Panc1 (cell line): ENCODE measurements around the gene RFXAP. TPM values are rescaled to one million over a fixed set of nuclear protein-coding genes. Genes with fewer than 3 reads are reported as not detected.

ENCODE experiments used
- ATAC-seq: fragments of 200-7000 bp; cut with Tn5 transposase; 2 replicates; pipeline ENCODE4 v1.9.1; 2020; ENCODE audit warnings: mild to moderate bottlenecking, moderate library complexity
- BruUV-seq: library from RNA; stranded (reverse); fragments of 400-500 nt; replicated peaks from 2 replicates; lab custom pipeline; 2021; lab: Mats Ljungman, UMichigan
- CTCF ChIA-PET: fragments of 300-600 bp; sonication (Branson Sonifier 250); formaldehyde crosslinking; loops from one replicate; lab custom pipeline; 2022; ENCODE audit warnings: antibody characterized with exemption; lab: Charles Lee
- POLR2A ChIA-PET: fragments of 300-600 bp; sonication (Branson Sonifier 250); formaldehyde crosslinking; loops from one replicate; lab custom pipeline; 2022; ENCODE audit warnings: antibody characterized with exemption; lab: Charles Lee
- DNase-seq: peaks from one replicate; pipeline ENCODE4 v3.0.0-alpha.2; 2010; ENCODE audit warnings: low read depth, low spot score
- H3K27ac ChIP-seq: 2 replicates; pipeline ENCODE4 v1.5.1; 2011; ENCODE audit warnings: mild to moderate bottlenecking, low read length, inconsistent platforms
- H3K27me3 ChIP-seq: fragments of 200-500 bp; sonication (Bioruptor generic); 2 replicates; pipeline ENCODE4 v1.6.0; 2014; ENCODE audit warnings: low read length, inconsistent platforms; ENCODE audit not compliant: control insufficient read depth, insufficient read depth
- H3K36me3 ChIP-seq: fragments of 200-500 bp; sonication (Bioruptor generic); 2 replicates; pipeline ENCODE4 v1.5.1; 2014; ENCODE audit warnings: inconsistent platforms, mild to moderate bottlenecking, low read length, moderate library complexity; ENCODE audit not compliant: control insufficient read depth, insufficient read depth
- H3K4me1 ChIP-seq: 2 replicates; pipeline ENCODE4 v1.5.1; 2011; ENCODE audit warnings: inconsistent platforms, mild to moderate bottlenecking, low read length, moderate library complexity; ENCODE audit not compliant: control insufficient read depth, insufficient read depth
- H3K4me3 ChIP-seq, 2 experiments: 2 replicates each; pipeline ENCODE4 v1.5.1; 2011 to 2012; ENCODE audit warnings: low read depth in 2 of 2, low read length in 2 of 2, mild to moderate bottlenecking in 2 of 2, inconsistent platforms in 1 of 2, moderate library complexity in 1 of 2
- H3K9me3 ChIP-seq: fragments of 200-500 bp; sonication (Bioruptor generic); 2 replicates; pipeline ENCODE4 v1.5.1; 2014; ENCODE audit warnings: low read depth, mild to moderate bottlenecking, inconsistent platforms, low read length, moderate library complexity; ENCODE audit not compliant: control insufficient read depth, insufficient read depth
- POLR2AphosphoS5 ChIP-seq: IDR thresholded peaks from 2 replicates; pipeline ENCODE4 v1.6.1; 2012; ENCODE audit warnings: mild to moderate bottlenecking, low read depth, low read length, moderate library complexity
- REST ChIP-seq, 2 experiments: IDR thresholded peaks; 2 replicates each; pipeline ENCODE4 v1.6.1; 2011 to 2012; ENCODE audit warnings: low read depth in 2 of 2, control low read depth in 1 of 2, low read length in 1 of 2, mild to moderate bottlenecking in 1 of 2, moderate library complexity in 1 of 2; ENCODE audit not compliant: insufficient read depth in 1 of 2
- SIN3A ChIP-seq: IDR thresholded peaks from 2 replicates; pipeline ENCODE4 v1.6.1; 2012; ENCODE audit warnings: low read depth, mild to moderate bottlenecking, low read length, moderate library complexity, borderline replicate concordance; ENCODE audit not compliant: insufficient read depth
- TCF7L2 ChIP-seq: IDR thresholded peaks from 2 replicates; pipeline ENCODE4 v1.6.1; 2011; ENCODE audit warnings: mild to moderate bottlenecking, low read depth, low read length, inconsistent platforms
- in situ Hi-C: cut with HindIII; loops from 2 replicates; pipeline ENCODE4 v1.10.0; 2016; ENCODE audit warnings: low sequenced_read_pairs, low pct_unique_long_range_greater_than_20kb
- intact Hi-C: fragments of 100-400 bp; cut with micrococcal nuclease; formaldehyde crosslinking; loops from one replicate; pipeline ENCODE4 v1.10.0; 2022; ENCODE audit not compliant: unreplicated experiment
- total RNA-seq: library from RNA; stranded (reverse); gene quantifications from one replicate; pipeline ENCODE4 v1.2.1, GENCODE V29; 2021; ENCODE audit not compliant: unreplicated experiment
- TF ChIP-seq, protein P1 (sequence below): fragments of 450-650 bp; IDR thresholded peaks from 2 replicates; pipeline ENCODE4 v1.5.1; 2017; ENCODE audit warnings: mild to moderate bottlenecking

The RFXAP gene
- total RNA-seq, 1 experiment from 2014 or later, result 2.9 TPM

GRCh38 chr13:36820222-36820621, 1.2 kb downstream of the RFXAP start:
- in situ Hi-C loops, result no loop called here
- Histone ChIP-seq H3K27me3 (peaks cover 4% of the 10 kb centered on the region; the same call in 1 of the 2 replicates), H3K4me3 (peak overlapping the region; percentile 70 to 76), H3K36me3 (no peaks in the 10 kb centered on the region; the same call in 1 of the 2 replicates), H3K4me1 (peaks cover 9% of the 10 kb centered on the region; the same call in 1 of the 2 replicates), H3K9me3 (no peaks in the 10 kb centered on the region), H3K27ac (peak overlapping the region; percentile 48)
- DNase-seq (no peak), ATAC-seq (peak; percentile 8; the same call in 1 of the 2 replicates)
- TF ChIP-seq POLR2AphosphoS5 (no peak), REST (IDR thresholded peaks at IDR 0.05; ENCODE audit: insufficient read depth in 1 of 2, low read depth in 2 of 2, low read length in 1 of 2) (no peak), TCF7L2 (no peak), SIN3A (no peak)
- TF ChIP-seq, protein P1, sequence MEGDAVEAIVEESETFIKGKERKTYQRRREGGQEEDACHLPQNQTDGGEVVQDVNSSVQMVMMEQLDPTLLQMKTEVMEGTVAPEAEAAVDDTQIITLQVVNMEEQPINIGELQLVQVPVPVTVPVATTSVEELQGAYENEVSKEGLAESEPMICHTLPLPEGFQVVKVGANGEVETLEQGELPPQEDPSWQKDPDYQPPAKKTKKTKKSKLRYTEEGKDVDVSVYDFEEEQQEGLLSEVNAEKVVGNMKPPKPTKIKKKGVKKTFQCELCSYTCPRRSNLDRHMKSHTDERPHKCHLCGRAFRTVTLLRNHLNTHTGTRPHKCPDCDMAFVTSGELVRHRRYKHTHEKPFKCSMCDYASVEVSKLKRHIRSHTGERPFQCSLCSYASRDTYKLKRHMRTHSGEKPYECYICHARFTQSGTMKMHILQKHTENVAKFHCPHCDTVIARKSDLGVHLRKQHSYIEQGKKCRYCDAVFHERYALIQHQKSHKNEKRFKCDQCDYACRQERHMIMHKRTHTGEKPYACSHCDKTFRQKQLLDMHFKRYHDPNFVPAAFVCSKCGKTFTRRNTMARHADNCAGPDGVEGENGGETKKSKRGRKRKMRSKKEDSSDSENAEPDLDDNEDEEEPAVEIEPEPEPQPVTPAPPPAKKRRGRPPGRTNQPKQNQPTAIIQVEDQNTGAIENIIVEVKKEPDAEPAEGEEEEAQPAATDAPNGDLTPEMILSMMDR, result no peak
- intact Hi-C loops, result no loop called here
- BruUV-seq, result no TSS peak
- CTCF ChIA-PET, result no interaction called here
- POLR2A ChIA-PET, result no interaction called here

GRCh38 chr13:36822785-36823184, 3.8 kb downstream of the RFXAP start:
- TF ChIP-seq REST (IDR thresholded peaks at IDR 0.05; ENCODE audit: insufficient read depth in 1 of 2, low read depth in 2 of 2, low read length in 1 of 2), result no peak
- no peak for TF ChIP-seq POLR2AphosphoS5
- no peak for TF ChIP-seq TCF7L2
- TF ChIP-seq SIN3A, result no peak
- TF ChIP-seq, protein P1, result no peak
- BruUV-seq, result TSS peak; percentile 49
- H3K36me3 ChIP-seq, result peaks cover 3% of the 10 kb centered on the region; the same call in 1 of the 2 replicates
- no peak for ATAC-seq
- H3K27me3 ChIP-seq, result no peaks in the 10 kb centered on the region
- CTCF ChIA-PET, result no interaction called here
- H3K27ac ChIP-seq, result no peak overlapping the region
- H3K9me3 ChIP-seq, result no peaks in the 10 kb centered on the region
- peaks cover 9% of the 10 kb centered on the region; the same call in 1 of the 2 replicates for H3K4me1 ChIP-seq
- intact Hi-C loops, result no loop called here
- POLR2A ChIA-PET, result no interaction called here
- H3K4me3 ChIP-seq, result no peak overlapping the region
- DNase-seq, result no peak
- in situ Hi-C loops, result no loop called here
